ENCODE data around the gene SDR42E1. TPM values are rescaled to one million over a fixed set of nuclear protein-coding genes. Genes with fewer than 3 reads are reported as not detected.

Gene SDR42E1
- total RNA-seq, 1 donor from 2014 or later: 7.5 TPM

DNA sequence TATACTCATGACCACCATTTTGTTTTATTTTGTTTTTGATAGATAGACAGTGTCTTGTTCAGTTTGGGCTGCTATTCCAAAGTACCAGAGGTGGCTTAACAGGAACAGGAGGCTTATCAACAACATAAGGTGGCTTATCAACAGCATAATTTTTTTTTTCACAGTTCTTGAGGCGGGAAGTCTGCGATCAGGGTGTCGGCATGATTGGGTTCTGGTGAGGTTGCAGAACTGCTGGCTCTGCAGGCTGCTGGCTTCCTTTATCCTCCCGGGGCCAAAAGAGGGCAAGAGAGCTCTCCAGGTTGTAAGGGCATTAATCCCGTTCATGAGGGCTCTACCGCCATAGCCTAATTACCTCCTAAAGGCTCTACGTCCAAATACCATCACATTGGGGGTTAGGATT is 11.9 kb upstream of the SDR42E1 start:
- Mint-ChIP-seq H3K36me3 (ENCODE audit: low read depth) (no peaks in the 10 kb centered on the region), H3K27ac (no peak overlapping the region), H3K9me3 (no peaks in the 10 kb centered on the region), H3K4me1 (no peaks in the 10 kb centered on the region), H3K27me3 (peaks cover 32% of the 10 kb centered on the region), H3K4me3 (no peak overlapping the region)
- no peak for DNase-seq
- TF ChIP-seq, protein P1, sequence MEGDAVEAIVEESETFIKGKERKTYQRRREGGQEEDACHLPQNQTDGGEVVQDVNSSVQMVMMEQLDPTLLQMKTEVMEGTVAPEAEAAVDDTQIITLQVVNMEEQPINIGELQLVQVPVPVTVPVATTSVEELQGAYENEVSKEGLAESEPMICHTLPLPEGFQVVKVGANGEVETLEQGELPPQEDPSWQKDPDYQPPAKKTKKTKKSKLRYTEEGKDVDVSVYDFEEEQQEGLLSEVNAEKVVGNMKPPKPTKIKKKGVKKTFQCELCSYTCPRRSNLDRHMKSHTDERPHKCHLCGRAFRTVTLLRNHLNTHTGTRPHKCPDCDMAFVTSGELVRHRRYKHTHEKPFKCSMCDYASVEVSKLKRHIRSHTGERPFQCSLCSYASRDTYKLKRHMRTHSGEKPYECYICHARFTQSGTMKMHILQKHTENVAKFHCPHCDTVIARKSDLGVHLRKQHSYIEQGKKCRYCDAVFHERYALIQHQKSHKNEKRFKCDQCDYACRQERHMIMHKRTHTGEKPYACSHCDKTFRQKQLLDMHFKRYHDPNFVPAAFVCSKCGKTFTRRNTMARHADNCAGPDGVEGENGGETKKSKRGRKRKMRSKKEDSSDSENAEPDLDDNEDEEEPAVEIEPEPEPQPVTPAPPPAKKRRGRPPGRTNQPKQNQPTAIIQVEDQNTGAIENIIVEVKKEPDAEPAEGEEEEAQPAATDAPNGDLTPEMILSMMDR (IDR thresholded peaks at IDR 0.05): no peak
- no peak for ATAC-seq (ENCODE audit: low read depth)
- POLR2A ChIA-PET: no interaction called here
- intact Hi-C loops (cut with micrococcal nuclease): no loop called here
- CTCF ChIA-PET: interaction anchor here (0.7 kb wide), 1 partner anchor 146 kb away, joined by 4 read pairs; no protein-coding TSS in a partner anchor

DNA sequence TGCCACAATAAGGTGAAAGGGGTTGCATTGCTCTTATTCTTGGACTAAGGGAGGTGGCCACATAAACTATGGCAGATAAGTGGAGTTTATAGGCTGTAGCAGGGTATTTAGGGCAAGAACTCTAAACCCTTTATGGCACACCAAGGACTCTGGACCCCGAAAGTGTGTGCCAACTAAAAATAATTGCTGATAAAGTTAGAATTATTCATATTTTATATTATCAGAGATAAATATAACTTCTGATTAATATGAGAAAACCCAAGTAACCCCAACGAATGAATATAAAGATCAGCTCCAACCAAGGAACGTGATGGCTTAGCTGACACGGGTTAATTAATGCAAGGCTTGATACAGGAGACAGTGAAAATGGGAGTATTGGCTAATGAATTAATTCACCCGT is 8.8 kb upstream of the SDR42E1 start:
- intact Hi-C loops (cut with micrococcal nuclease): no loop called here
- H3K4me1 Mint-ChIP-seq: no peaks in the 10 kb centered on the region
- no peak overlapping the region for H3K27ac Mint-ChIP-seq
- H3K27me3 Mint-ChIP-seq: peaks cover 40% of the 10 kb centered on the region
- DNase-seq (no peak), ATAC-seq (ENCODE audit: low read depth) (no peak)
- ChIA-PET CTCF (no interaction called here), POLR2A (no interaction called here)
- no peaks in the 10 kb centered on the region for H3K36me3 Mint-ChIP-seq (ENCODE audit: low read depth)
- no peak overlapping the region for H3K4me3 Mint-ChIP-seq
- H3K9me3 Mint-ChIP-seq: peaks cover 2% of the 10 kb centered on the region
- TF ChIP-seq, protein P1 (IDR thresholded peaks at IDR 0.05): no peak

DNA sequence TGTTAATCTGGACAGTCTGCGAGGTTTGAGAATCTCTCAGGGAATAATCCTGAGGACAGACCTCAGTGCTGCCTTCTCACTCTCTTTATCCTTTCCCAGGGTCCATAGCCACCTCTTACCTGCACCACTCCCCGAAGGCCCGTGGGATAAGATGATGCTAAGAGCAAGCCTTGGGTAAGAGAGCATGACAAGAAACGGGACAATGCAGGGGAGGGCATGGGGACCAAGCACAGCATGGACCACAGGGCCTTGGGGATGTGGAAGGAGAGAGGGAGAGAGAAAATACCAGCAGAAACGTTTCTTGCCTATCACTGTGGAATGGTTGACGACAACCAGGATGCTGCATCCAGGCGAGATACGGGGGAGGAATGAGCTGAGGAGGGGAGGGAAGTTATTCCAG is 8.3 kb upstream of the SDR42E1 start:
- H3K4me3 Mint-ChIP-seq: no peak overlapping the region
- H3K4me1 Mint-ChIP-seq: no peaks in the 10 kb centered on the region
- no peaks in the 10 kb centered on the region for H3K36me3 Mint-ChIP-seq (ENCODE audit: low read depth)
- no peak for ATAC-seq (ENCODE audit: low read depth)
- TF ChIP-seq, protein P1 (IDR thresholded peaks at IDR 0.05): no peak
- CTCF ChIA-PET: no interaction called here
- POLR2A ChIA-PET: no interaction called here
- no peak for DNase-seq
- H3K27ac Mint-ChIP-seq: no peak overlapping the region
- intact Hi-C loops (cut with micrococcal nuclease): loop anchor here (10.0 kb wide), 1 partner anchor 65 kb away; no protein-coding TSS in a partner anchor
- H3K9me3 Mint-ChIP-seq: peaks cover 5% of the 10 kb centered on the region
- peaks cover 41% of the 10 kb centered on the region for H3K27me3 Mint-ChIP-seq

DNA sequence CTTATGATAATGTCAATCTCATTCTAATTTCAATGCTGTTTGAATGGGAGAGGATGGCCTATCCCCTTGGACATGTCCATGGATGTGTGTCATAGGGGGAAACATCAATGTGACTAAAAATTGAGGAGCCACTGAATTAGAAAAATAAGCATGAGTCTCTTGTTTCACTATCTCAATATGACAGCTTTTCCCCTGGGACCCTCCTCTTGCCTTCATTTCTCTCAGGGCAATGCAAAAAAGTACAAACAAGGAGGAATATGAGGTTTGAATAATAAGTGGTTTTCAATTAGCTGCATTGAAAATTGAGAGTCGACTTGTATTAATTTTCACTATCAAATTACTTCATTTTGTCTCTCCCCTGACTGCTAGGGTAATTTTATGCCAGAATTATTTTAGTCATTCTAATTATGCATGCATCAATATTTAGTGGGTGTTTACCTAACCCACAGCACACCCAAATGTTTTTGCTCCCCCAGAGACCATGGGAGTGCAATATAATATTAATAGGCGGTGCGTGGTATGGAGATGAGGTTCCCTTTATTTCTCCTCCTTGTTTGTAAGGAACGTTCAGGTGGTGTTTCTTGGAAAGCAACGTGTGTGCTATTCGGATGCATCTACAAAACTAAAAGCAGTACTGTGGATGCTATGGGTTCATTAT is 6.8 kb upstream of the SDR42E1 start:
- ChIA-PET POLR2A (interaction anchor here (0.7 kb wide), 1 partner anchor 440 kb away, joined by 7 read pairs; no protein-coding TSS in a partner anchor), CTCF (no interaction called here)
- Mint-ChIP-seq H3K4me1 (no peaks in the 10 kb centered on the region), H3K36me3 (ENCODE audit: low read depth) (no peaks in the 10 kb centered on the region), H3K27me3 (peaks cover 26% of the 10 kb centered on the region), H3K9me3 (peaks cover 7% of the 10 kb centered on the region), H3K27ac (no peak overlapping the region), H3K4me3 (no peak overlapping the region)
- DNase-seq (no peak), ATAC-seq (ENCODE audit: low read depth) (no peak)
- intact Hi-C loops (cut with micrococcal nuclease): loop anchor here (10.0 kb wide), 1 partner anchor 63 kb away; no protein-coding TSS in a partner anchor
- TF ChIP-seq, protein P1 (IDR thresholded peaks at IDR 0.05): no peak

- Mint-ChIP-seq H3K27ac (no peak overlapping the region), H3K27me3 (peaks cover 29% of the 10 kb centered on the region), H3K36me3 (ENCODE audit: low read depth) (no peaks in the 10 kb centered on the region), H3K4me3 (no peak overlapping the region), H3K4me1 (no peaks in the 10 kb centered on the region), H3K9me3 (peaks cover 12% of the 10 kb centered on the region)
- intact Hi-C loops (cut with micrococcal nuclease): loop anchor here (10.0 kb wide), 1 partner anchor 62 kb away; no protein-coding TSS in a partner anchor
- CTCF ChIA-PET: no interaction called here
- DNase-seq (no peak), ATAC-seq (ENCODE audit: low read depth) (no peak)
- TF ChIP-seq, protein P1 (IDR thresholded peaks at IDR 0.05): no peak
- POLR2A ChIA-PET: no interaction called here
Measured at GRCh38 chr16:82016964-82017363, 5.7 kb upstream of the SDR42E1 start.

All from activated B cell treated with CpG ODN at 0.5 μM for 24 hours (primary cell).